BLaER1 treated with 17β-estradiol and CSF1 and Interleukin-3, amounts not matched to agents 10 nM and 100 nM (cell line): ENCODE measurements around the gene TMEM138.

ENCODE experiments used
- H3K27ac ChIP-seq, 11 experiments: shearing (Covaris generic); formaldehyde crosslinking; 2 replicates each; pipeline ENCODE4 v1.8.1; 2022
- H3K27me3 ChIP-seq, 11 experiments: shearing (Covaris generic); formaldehyde crosslinking; 2 replicates each; pipeline ENCODE4 v1.8.1; 2022
- H3K36me3 ChIP-seq, 11 experiments: shearing (Covaris generic); formaldehyde crosslinking; 2 replicates each; pipeline ENCODE4 v1.8.1; 2022
- H3K4me1 ChIP-seq, 10 experiments: shearing (Covaris generic); formaldehyde crosslinking; 2 replicates each; pipeline ENCODE4 v1.8.1; 2022
- H3K4me2 ChIP-seq, 11 experiments: shearing (Covaris generic); formaldehyde crosslinking; 2 replicates each; pipeline ENCODE4 v1.8.1; 2022
- H3K4me3 ChIP-seq, 10 experiments: shearing (Covaris generic); formaldehyde crosslinking; 2 replicates each; pipeline ENCODE4 v1.8.1; 2022
- H3K9ac ChIP-seq, 11 experiments: shearing (Covaris generic); formaldehyde crosslinking; 2 replicates each; pipeline ENCODE4 v1.8.1; 2022
- H3K9me3 ChIP-seq, 11 experiments: shearing (Covaris generic); formaldehyde crosslinking; replicated peaks in 1 of 11; 2 replicates each; pipeline ENCODE4 v1.8.1; 2022
- H4K20me1 ChIP-seq, 11 experiments: shearing (Covaris generic); formaldehyde crosslinking; 2 replicates each; pipeline ENCODE4 v1.8.1; 2022
- Cebpa-rat ChIP-seq, 11 experiments: shearing (Covaris generic); IDR thresholded peaks; 2 replicates each; pipeline ENCODE4 v1.8.1; 2022

The TMEM138 gene

GRCh38 chr11:61332797-61333549, 29.2 kb upstream of the TMEM138 start, which contains the start of the genes DDB1 and TKFC:
DDB1 (minus strand) TSS chr11:61333105; CDS start chr11:61332968, 137 bp downstream.
TKFC (plus strand) TSS chr11:61333228; CDS start chr11:61334729, 1,501 bp downstream.
- Histone ChIP-seq H3K36me3 (peaks cover 28 to 36% (median 33%) of the 10 kb centered on the region in 11 experiments), H3K27ac (peak within 1 kb of the TSS; percentile 89 to 96 (median 93)), H3K4me2 (peak within 1 kb of the TSS; percentile 81 to 95 (median 94)), H4K20me1 (peaks cover 30 to 48% (median 41%) of the 10 kb centered on the region in 11 experiments; a peak in 18 of 22 replicates), H3K9me3 (no peaks in the 10 kb centered on the region), H3K4me1 (peaks cover 49 to 65% (median 53%) of the 10 kb centered on the region in 10 experiments), H3K27me3 (no peaks in the 10 kb centered on the region), H3K9ac (peak within 1 kb of the TSS; percentile 94 to 99 (median 96)), H3K4me3 (peak within 1 kb of the TSS; percentile 85 to 99 (median 95))
- TF ChIP-seq Cebpa-rat (IDR thresholded peaks at IDR 0.05): no peak

- Histone ChIP-seq H4K20me1 (peaks cover 23 to 40% (median 34%) of the 10 kb centered on the region in 11 experiments; a peak in 18 of 22 replicates), H3K4me2 (peak overlapping the region; percentile 81 to 95 (median 94)), H3K9ac (peak overlapping the region; percentile 94 to 99 (median 96)), H3K27me3 (no peaks in the 10 kb centered on the region), H3K27ac (peak overlapping the region; percentile 89 to 96 (median 93)), H3K36me3 (peaks cover 20 to 32% (median 27%) of the 10 kb centered on the region in 11 experiments), H3K4me1 (peaks cover 49 to 69% (median 56%) of the 10 kb centered on the region in 10 experiments), H3K4me3 (peak overlapping the region; percentile 85 to 99 (median 95)), H3K9me3 (no peaks in the 10 kb centered on the region)
- no peak for TF ChIP-seq Cebpa-rat (IDR thresholded peaks at IDR 0.05)
Measured at GRCh38 chr11:61333550-61334433, 28.4 kb upstream of the TMEM138 start.

- Histone ChIP-seq H3K9ac (peak overlapping the region in 8 of 11 experiments; percentile 8 to 98 (median 74); a peak in 12 of 22 replicates), H3K4me2 (peak overlapping the region; percentile 81 to 95 (median 94); a peak in 18 of 22 replicates), H3K4me1 (peaks cover 49 to 75% (median 59%) of the 10 kb centered on the region in 10 experiments), H3K9me3 (no peaks in the 10 kb centered on the region), H3K27ac (peak overlapping the region in 4 of 11 experiments; percentile 18 to 96 (median 70); a peak in 5 of 22 replicates), H3K36me3 (peaks cover 11 to 32% (median 21%) of the 10 kb centered on the region in 11 experiments), H3K4me3 (no peak overlapping the region), H4K20me1 (peaks cover 14 to 31% (median 25%) of the 10 kb centered on the region in 11 experiments; a peak in 18 of 22 replicates), H3K27me3 (no peaks in the 10 kb centered on the region)
- TF ChIP-seq Cebpa-rat (IDR thresholded peaks at IDR 0.05): no peak
Measured at GRCh38 chr11:61334434-61335354, 27.5 kb upstream of the TMEM138 start.

GRCh38 chr11:61335355-61335710, 26.8 kb upstream of the TMEM138 start:
- Histone ChIP-seq H3K27me3 (no peaks in the 10 kb centered on the region), H4K20me1 (peaks cover 10 to 25% (median 18%) of the 10 kb centered on the region in 11 experiments; a peak in 17 of 22 replicates), H3K4me1 (peaks cover 49 to 74% (median 58%) of the 10 kb centered on the region in 10 experiments), H3K4me2 (peak overlapping the region in 9 of 11 experiments; percentile 2 to 95 (median 30); a peak in 9 of 22 replicates), H3K4me3 (no peak overlapping the region), H3K27ac (peak overlapping the region in 5 of 11 experiments; percentile 18 to 93 (median 39); a peak in 4 of 22 replicates), H3K36me3 (peaks cover 5 to 26% (median 15%) of the 10 kb centered on the region in 11 experiments; a peak in 20 of 22 replicates), H3K9me3 (no peaks in the 10 kb centered on the region), H3K9ac (peak overlapping the region in 7 of 11 experiments; percentile 8 to 98 (median 34); a peak in 8 of 22 replicates)
- TF ChIP-seq Cebpa-rat (IDR thresholded peaks at IDR 0.05): no peak

GRCh38 chr11:61336171-61336935, 25.8 kb upstream of the TMEM138 start:
- peak overlapping the region in 10 of 11 experiments; percentile 7 to 95 (median 30); a peak in 13 of 22 replicates for H3K4me2 ChIP-seq
- H3K27me3 ChIP-seq: no peaks in the 10 kb centered on the region
- peak overlapping the region in 8 of 11 experiments; percentile 3 to 45 (median 26); a peak in 10 of 22 replicates for H3K9ac ChIP-seq
- H3K4me3 ChIP-seq: no peak overlapping the region
- TF ChIP-seq Cebpa-rat (IDR thresholded peaks at IDR 0.05): no peak
- peaks cover 42 to 69% (median 52%) of the 10 kb centered on the region in 10 experiments for H3K4me1 ChIP-seq
- peaks cover 0 to 20% (median 5%) of the 10 kb centered on the region in 11 experiments; a peak in 9 of 22 replicates for H3K36me3 ChIP-seq
- H3K27ac ChIP-seq: peak overlapping the region in 8 of 11 experiments; percentile 11 to 93 (median 35); a peak in 11 of 22 replicates
- peaks cover 3 to 14% (median 8%) of the 10 kb centered on the region in 11 experiments; a peak in 17 of 22 replicates for H4K20me1 ChIP-seq
- no peaks in the 10 kb centered on the region for H3K9me3 ChIP-seq

GRCh38 chr11:61337706-61338470, 24.3 kb upstream of the TMEM138 start:
- Histone ChIP-seq H3K4me3 (no peak overlapping the region), H3K9me3 (no peaks in the 10 kb centered on the region), H3K27me3 (no peaks in the 10 kb centered on the region), H3K36me3 (peaks cover 0 to 20% (median 5%) of the 10 kb centered on the region in 11 experiments; a peak in 7 of 22 replicates), H4K20me1 (no peaks in the 10 kb centered on the region), H3K27ac (peak overlapping the region in 6 of 11 experiments; percentile 14 to 28 (median 22); a peak in 7 of 22 replicates), H3K9ac (peak overlapping the region in 1 of 11 experiments; percentile 21; a peak in 3 of 22 replicates), H3K4me1 (peaks cover 44 to 77% (median 57%) of the 10 kb centered on the region in 10 experiments), H3K4me2 (no peak overlapping the region; a peak in 1 of 22 replicates)
- no peak for TF ChIP-seq Cebpa-rat (IDR thresholded peaks at IDR 0.05)
